Measurements from ENCODE around the gene AOAH. TPM values are rescaled to one million over a fixed set of nuclear protein-coding genes. Genes with fewer than 3 reads are reported as not detected.
"Not testable (repeated sequence)": the region's sequence is repeated elsewhere in the genome, so short reads cannot be mapped to it uniquely, and the experiment has no call there.

Gene AOAH
- total and polyA plus RNA-seq, 7 donors: 3.8 to 61.3 (median 16.2) TPM

GRCh38 chr7:36723291-36723690, 1.0 kb downstream of the AOAH start:
- H3K36me3 ChIP-seq: no peaks in the 10 kb centered on the region
- H3K9me3 ChIP-seq: no peaks in the 10 kb centered on the region
- intact Hi-C loops (cut with DNase I): no loop called here
- peak overlapping the region in 2 of 4 donors; percentile 28 to 30 for H3K4me3 ChIP-seq
- no peak for TF ChIP-seq POLR2A (IDR thresholded peaks at IDR 0.05)
- TF ChIP-seq CTCF (IDR thresholded peaks at IDR 0.05): no peak
- TF ChIP-seq POLR2AphosphoS5 (IDR thresholded peaks at IDR 0.05): no peak
- no peak for TF ChIP-seq EP300 (IDR thresholded peaks at IDR 0.05)
- no peaks in the 10 kb centered on the region for H3K4me1 ChIP-seq
- WGBS, 2 donors: 73 to 83% methylated on average over 4 of the region's 4 CpGs
- H3K27me3 ChIP-seq: no peaks in the 10 kb centered on the region
- DNase-seq: no peak
- peak overlapping the region in 1 of 4 donors; percentile 43 for H3K27ac ChIP-seq

- TF ChIP-seq POLR2AphosphoS5 (IDR thresholded peaks at IDR 0.05): no peak
- H3K27me3 ChIP-seq: no peaks in the 10 kb centered on the region
- no peak for DNase-seq
- 82 to 85% methylated on average over 3 of the region's 3 CpGs for WGBS, 2 donors
- intact Hi-C loops (cut with DNase I): no loop called here
- H3K4me3 ChIP-seq: no peak overlapping the region
- no peaks in the 10 kb centered on the region for H3K4me1 ChIP-seq
- H3K36me3 ChIP-seq: no peaks in the 10 kb centered on the region
- H3K9me3 ChIP-seq: no peaks in the 10 kb centered on the region
- no peak overlapping the region for H3K27ac ChIP-seq
Measured at GRCh38 chr7:36719083-36719632, 5.1 kb downstream of the AOAH start.

GRCh38 chr7:36717586-36717985, 6.7 kb downstream of the AOAH start:
- WGBS, 2 donors: 82 to 91% methylated on average over 3 of the region's 3 CpGs
- no peaks in the 10 kb centered on the region for H3K9me3 ChIP-seq
- peak overlapping the region in 1 of 4 donors; percentile 31 for H3K27ac ChIP-seq
- TF ChIP-seq POLR2A (IDR thresholded peaks at IDR 0.05): no peak
- TF ChIP-seq EP300 (IDR thresholded peaks at IDR 0.05): no peak
- no peak for TF ChIP-seq POLR2AphosphoS5 (IDR thresholded peaks at IDR 0.05)
- TF ChIP-seq CTCF (IDR thresholded peaks at IDR 0.05): no peak
- H3K4me1 ChIP-seq: no peaks in the 10 kb centered on the region
- intact Hi-C loops (cut with DNase I): no loop called here
- H3K4me3 ChIP-seq: no peak overlapping the region
- no peaks in the 10 kb centered on the region for H3K27me3 ChIP-seq
- H3K36me3 ChIP-seq: no peaks in the 10 kb centered on the region
- DNase-seq: no peak

GRCh38 chr7:36716802-36717201, 7.5 kb downstream of the AOAH start:
- H3K4me1 ChIP-seq; intact Hi-C loops (cut with DNase I); H3K4me3 ChIP-seq; H3K36me3 ChIP-seq; H3K27me3 ChIP-seq; H3K9me3 ChIP-seq; DNase-seq: not testable (repeated sequence)
- 85 to 95% methylated on average over 7 to 8 of the region's 8 CpGs for WGBS, 2 donors
- H3K27ac ChIP-seq: peak overlapping the region in 1 of 4 donors; percentile 31

- Histone ChIP-seq H3K27me3 (no peaks in the 10 kb centered on the region), H3K4me1 (no peaks in the 10 kb centered on the region), H3K4me3 (no peak overlapping the region), H3K9me3 (no peaks in the 10 kb centered on the region), H3K27ac (no peak overlapping the region), H3K36me3 (no peaks in the 10 kb centered on the region)
- DNase-seq: no peak
- TF ChIP-seq EP300 (IDR thresholded peaks at IDR 0.05) (no peak), POLR2A (IDR thresholded peaks at IDR 0.05) (no peak), CTCF (IDR thresholded peaks at IDR 0.05) (no peak), POLR2AphosphoS5 (IDR thresholded peaks at IDR 0.05) (no peak)
- WGBS, 2 donors: 83 to 89% methylated on average over 5 of the region's 5 CpGs
- intact Hi-C loops (cut with DNase I): no loop called here
Measured at GRCh38 chr7:36712015-36712414, 12.3 kb downstream of the AOAH start.

- no peak for DNase-seq
- Histone ChIP-seq H3K9me3 (no peaks in the 10 kb centered on the region), H3K36me3 (no peaks in the 10 kb centered on the region), H3K27ac (no peak overlapping the region), H3K4me3 (no peak overlapping the region), H3K4me1 (no peaks in the 10 kb centered on the region), H3K27me3 (no peaks in the 10 kb centered on the region)
- intact Hi-C loops (cut with DNase I): no loop called here
- 81 to 87% methylated on average over 1 of the region's 1 CpG for WGBS, 2 donors
- no peak for TF ChIP-seq CTCF (IDR thresholded peaks at IDR 0.05)
- no peak for TF ChIP-seq POLR2A (IDR thresholded peaks at IDR 0.05)
- TF ChIP-seq POLR2AphosphoS5 (IDR thresholded peaks at IDR 0.05): no peak
- no peak for TF ChIP-seq EP300 (IDR thresholded peaks at IDR 0.05)
Measured at GRCh38 chr7:36711256-36711655, 13.0 kb downstream of the AOAH start.

All from sigmoid colon (tissue), 7 donors.